GM19099 (cell line): ENCODE data around the gene NTM.

Experiments used
- POLR2A ChIP-seq: IDR thresholded peaks from 3 replicates; pipeline ENCODE4 v1.6.1; 2011; ENCODE audit warnings: low read depth; ENCODE audit not compliant: insufficient read length; ENCODE audit errors: extremely low read depth

Gene NTM

DNA sequence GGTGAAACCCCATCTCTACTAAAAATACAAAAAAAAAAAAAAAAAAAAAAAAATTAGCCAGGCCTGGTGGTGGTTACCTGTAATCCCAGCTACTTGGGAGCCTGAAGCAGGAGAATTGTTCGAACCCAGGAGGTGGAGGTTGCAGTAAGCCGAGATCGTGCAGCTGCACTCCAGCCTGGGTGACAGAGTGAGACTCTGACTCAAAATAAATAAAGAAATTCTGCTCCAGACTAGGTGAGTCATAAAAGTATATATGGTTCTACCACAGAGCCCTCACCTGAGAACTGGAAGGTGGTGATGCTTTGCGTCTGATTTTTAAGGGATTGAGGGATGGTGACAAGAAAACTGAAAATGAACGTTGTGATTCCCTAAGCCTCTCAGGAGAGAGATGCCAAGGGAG, 58.4 kb downstream of the NTM start:
- no peak for TF ChIP-seq POLR2A

DNA sequence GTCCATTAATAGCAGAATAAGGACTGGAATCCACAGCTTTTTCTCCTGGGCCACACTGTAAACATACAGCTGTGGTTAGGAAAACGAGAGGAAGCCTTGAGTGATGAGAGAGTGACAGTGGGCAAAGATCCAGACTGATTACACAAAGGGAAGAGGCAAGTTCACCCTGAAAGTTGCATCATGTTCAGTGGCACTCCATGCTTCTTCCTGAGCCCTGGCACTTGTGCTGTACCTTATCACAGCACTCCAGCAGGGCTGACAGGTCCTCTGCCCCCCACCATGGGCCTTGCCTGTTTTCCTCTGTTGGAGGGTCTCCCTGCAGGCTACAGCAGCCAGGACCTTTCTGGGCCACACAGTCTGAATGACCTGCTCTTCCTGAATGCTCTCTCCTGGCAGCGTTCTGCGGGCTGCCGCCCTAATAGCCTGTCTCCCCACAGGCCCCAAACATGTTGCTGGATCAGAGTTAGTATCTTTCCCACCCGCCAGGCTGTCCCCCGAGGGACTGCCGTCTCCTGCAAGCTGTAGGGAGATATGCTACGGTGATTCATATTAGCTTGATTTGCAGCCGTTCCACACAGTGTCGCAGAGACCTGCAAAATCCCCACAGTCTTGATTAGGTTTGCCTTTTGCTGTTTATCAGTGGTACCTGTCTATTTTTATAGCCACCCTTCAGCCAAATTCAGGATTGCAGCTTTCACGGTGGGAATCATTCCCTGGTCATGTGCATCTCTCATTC, 60.2 kb downstream of the NTM start:
- TF ChIP-seq POLR2A = no peak

DNA sequence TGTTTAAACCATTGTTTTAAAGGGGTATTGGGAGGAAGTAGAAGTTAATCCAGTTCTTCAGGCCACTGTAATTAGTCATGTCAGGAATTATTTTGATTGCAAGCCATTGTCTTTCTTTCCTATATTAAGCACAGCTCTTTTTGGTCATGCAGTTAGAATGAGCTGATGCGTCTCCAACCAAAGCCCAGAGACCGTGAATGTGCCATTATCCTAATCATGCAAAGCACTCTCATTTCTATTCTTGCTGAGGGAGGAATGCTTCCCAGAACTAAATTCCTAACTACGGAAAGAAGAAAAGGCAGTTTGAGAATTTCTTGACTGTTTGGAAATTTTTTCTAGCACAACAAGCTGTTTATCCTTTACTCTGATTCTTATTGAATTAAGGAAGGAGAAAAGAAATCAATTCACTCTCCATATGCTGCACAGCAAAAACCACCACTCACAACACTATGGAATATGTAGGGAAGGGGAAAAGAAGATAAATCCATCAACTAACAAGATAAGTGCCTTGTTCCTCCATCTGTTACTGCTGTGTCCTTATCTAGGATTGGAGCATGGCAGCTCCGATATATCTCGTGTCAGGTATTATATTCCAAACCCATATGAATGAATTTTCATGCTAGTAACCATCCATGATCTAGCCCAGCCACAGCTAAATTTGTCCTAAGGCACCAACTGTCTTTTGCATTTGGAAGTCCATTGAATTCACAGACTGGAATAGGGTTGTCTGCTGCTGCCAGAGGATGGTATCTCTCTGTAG, 70.8 kb downstream of the NTM start:
- TF ChIP-seq POLR2A = no peak

DNA sequence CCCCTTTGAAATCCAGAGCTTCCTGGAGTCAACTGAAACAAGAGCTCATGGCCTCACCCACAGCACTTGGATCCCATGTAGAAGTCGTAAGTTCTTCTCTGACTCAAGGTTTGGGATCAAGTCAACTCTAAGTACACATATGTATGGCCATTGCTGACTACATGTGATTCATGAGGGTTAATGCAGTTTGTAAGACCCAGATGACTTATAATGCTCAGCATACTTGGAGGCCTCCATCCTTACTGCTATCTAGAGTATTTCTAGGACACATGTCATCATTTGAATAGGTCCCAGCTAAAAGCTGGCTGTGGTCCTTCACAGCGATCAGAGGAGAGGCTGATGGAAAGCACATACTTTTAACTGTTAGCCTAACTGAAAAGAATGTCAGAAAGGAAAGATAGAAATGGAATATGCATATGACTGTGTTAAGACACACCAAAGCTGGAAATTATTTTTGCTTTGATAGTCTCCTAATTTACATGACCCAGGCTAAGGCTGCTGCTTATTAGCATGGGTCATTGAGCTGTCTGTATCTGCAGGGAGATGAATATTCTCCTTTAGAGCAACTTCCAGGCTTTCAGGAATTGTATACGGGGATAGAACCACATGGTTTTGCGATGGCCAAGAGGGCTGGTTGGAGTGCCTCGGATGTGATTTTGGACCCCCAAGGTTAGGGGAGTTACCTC, 76.3 kb downstream of the NTM start:
- no peak for TF ChIP-seq POLR2A

DNA sequence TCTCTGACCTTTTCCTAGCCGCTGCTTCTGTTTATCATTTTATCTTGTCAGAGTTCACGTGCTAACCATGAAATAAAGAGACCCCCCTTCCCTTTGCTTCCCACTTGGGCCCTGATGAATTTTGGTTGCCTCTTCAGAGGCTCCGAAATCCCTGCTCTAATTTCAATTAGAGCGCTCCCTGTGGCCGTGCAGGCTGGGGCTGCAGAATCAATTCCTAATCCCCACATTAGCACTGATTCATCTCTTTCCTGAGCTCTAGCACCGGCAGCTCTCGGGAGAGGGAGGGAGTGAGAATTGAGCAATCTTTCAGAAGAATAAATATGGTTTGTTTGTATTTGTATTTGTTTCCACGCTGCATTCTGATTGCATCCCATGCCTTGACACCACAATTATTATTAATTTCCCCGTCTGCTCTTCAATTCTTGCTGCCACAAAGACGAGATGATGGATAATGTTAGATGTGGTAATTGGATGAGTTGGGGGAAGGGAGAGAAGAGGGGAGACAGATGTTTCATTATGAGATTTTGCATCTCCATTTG, 76.9 kb downstream of the NTM start:
- no peak for TF ChIP-seq POLR2A

DNA sequence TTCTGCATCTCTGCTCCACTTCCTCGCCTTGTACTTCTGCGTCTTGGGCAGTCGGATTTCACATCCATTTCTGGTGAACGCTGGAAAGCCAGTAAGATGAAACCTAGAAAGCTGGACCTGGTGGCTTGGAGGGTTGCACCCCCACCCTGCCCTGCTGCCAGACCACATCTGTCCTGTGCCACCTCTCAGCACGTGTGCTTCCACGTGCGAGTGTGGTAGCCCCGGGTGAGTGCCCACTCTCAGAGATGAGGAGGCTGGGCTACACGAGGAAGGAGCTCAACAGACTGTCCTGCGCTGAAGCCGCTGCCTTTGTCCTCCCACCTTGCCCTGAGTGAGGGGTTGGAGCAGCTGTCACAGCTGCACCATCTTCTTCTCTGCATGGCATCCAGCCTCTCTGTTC, 77.5 kb downstream of the NTM start:
- no peak for TF ChIP-seq POLR2A

DNA sequence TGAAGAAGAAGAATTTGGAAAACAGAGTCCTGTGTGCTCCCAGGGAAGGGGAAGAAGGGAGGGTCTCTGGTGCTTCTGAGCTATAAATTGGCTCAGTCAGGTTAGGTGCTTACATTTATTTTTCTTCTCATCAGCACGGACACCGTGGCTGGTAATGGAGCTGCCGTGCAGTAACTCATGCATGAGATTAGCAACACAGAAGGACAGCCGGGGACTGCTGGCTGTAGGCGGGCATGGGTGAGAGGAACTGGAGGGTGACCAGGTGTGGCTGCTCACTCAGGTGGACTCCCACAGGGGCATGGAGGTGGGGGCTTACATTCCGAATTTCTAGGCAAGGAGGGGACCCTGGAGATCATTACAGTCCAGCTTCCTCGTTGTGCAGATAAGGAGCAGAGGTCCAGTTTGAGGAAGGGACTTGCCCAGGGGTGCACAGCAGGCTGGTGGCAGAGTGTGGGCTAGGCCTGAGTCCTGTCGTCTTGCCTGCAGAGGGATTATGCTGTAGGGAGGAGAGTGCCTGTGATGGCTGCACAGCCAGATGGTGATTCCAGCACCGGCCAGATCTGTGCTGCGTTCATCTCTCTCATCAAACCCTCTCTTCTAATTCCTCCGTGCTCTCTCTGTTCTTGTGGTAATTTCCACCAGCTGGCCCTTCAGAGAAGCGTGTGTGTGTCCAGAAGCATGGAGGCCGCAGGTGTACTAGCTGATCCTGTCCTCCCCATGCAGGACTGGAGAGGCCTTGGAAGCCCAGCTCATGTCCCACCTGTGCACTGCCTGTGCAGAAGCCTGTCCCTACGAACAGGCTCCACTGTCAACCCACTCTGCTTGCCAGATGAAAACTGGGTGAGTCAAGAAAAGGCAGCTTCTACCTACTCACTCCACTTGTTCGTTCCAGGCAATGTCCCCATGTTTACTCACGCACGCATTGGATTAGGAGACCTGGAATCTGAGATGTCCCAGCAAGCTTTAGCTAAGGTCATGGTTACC, 78.9 kb downstream of the NTM start:
- TF ChIP-seq POLR2A = no peak

DNA sequence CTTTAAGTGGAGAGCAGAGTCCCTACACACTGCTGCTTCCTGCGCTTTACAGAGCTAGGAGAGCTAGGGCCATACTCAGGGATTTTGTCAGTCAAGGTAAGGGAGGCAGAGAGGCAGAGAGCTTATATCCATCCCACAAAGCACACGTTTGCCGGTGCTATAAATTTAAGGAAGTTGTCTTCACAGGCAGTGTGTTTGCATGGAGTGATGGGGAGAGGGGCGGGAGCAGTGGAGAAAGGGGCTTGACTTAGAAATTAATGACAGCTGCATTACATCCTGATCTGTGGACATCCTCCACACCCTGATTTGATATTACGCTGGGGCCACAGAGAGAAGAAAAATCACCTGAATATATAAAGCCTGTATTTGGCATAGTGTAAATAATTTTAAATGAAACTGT, 84.1 kb downstream of the NTM start:
- TF ChIP-seq POLR2A = no peak

DNA sequence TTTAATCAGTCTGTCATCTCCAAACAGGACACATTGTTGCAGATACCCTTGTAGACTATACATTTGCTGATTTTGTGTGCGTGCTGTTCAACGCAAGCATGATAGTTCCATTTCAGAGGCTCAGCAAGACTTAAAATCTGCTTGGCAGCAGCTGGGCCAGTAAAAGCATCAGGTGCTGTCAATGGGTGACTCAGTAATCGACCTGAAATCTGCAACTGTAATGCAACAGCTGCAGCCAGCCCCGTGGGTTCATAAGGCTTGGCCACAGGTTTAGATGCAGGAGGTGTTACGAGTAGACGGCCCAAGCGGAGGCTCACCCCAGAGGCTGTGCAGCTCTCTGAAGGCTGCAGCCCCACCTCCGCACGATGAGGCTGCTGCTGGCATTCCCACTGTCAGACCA, 84.6 kb downstream of the NTM start:
- no peak for TF ChIP-seq POLR2A

DNA sequence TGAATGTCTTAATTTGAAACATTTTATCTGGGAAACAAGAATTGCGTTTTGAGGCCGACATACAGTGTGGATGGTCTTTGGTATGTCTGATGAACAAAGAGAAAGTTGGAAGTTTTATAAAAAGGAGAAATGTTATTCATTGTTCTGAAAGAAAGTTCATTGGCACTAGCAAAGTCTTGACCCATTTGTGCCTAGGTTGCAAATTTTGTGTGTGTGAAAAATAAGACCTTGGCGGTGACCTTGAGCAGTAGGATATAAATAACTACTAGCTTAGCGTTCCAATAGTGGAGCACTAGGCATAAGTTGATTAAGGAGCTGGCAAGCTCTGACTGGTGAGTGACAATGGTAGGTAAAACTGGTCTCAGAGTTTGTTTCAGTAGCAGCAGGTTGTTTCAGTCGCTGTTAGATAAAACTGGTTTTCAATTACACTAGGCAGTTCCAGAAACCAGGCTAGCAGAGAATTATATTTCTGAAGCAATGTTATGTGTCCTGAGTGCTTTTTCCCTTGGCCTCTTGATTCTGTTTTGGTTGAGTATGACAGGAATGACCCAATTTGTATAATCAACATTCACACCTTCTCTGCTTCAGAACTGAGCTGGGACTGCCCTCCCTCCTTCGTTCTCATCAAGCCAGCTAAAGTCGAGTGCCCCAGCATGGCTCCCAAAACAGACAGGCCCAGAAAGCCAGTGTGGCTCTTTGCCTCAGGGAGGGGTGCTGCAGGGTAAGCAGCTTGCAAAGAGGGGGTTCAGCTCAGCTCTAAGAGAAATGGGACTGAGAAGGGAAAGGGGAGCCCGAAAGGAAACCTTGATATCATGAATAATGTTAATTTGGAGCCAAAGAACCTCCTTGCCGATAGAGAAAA, 85.7 kb downstream of the NTM start:
- no peak for TF ChIP-seq POLR2A

DNA sequence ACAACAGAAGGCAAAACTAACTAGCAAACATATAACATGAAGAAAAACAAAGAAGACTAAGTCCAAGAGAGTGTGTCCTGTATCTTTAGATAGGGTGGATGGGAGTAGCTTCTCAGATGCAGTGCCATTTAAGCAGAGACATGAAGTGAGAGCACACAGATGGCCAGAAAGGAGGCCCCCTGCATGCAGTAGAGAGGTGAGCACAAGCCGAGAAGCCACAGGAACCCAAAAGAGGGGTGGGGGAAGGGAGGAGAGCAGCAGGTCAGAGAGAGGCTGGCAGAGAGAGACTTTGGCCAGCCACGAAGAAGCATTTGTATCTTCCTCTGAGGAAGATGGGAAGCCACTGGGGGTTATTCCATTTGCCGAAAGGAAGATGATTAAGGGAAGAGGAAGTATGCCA, 86.7 kb downstream of the NTM start:
- no peak for TF ChIP-seq POLR2A

DNA sequence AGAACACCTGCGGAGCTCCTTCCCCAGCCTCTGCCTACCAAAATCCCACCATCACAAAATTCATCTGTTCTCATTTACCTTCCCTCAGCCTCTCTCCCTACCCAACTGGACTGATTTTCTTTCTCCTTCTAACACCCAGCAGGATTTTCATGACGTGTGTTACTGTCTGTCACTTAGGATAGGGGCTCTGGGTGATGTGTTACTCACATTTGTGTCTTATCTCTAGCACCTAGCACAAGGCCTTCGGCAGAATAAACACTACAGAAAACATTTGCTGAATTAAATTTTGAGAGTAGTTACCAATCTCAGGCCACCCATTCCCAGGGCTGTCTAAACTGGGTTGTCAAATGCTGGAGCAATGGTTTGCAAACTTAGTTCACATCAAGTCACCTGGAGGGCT, 88.0 kb downstream of the NTM start:
- no peak for TF ChIP-seq POLR2A

DNA sequence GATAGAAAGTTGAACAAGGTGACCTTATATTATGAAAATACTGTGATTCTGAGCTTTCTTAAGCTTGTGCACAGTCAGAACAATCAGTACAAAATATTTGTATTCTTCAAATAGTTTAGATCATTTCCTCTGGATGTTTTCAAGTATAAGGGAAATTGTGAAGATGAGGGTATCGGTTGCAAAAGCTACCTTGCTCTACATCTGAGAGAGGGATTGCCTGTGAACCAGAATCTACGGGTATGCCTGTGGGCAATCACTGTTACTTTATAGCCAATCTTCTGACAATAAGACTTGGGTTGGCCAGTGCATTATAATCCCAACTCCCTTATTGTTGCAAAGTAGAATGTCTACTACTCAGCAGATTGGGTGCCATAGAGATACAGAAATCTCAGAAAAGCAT, 90.5 kb downstream of the NTM start:
- no peak for TF ChIP-seq POLR2A

DNA sequence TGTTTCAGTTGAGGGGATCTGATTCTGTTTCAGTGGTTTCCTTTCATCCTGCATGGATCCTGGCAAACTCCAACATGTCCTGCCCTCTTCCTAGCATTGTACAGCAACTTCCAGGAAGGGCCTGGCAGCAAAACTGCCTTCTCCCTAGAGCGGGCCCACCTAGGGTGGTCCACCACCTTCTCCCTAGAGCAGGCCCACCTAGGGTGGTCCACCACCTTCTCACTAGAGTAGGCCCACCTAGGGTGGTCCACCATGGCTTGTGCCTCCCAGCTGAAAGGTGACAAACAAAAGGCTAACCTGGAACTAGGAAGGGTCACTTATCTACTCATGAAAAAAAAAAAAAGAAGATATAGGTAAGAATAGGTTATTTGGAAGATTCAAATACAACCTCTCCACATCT, 92.2 kb downstream of the NTM start:
- TF ChIP-seq POLR2A = no peak

DNA sequence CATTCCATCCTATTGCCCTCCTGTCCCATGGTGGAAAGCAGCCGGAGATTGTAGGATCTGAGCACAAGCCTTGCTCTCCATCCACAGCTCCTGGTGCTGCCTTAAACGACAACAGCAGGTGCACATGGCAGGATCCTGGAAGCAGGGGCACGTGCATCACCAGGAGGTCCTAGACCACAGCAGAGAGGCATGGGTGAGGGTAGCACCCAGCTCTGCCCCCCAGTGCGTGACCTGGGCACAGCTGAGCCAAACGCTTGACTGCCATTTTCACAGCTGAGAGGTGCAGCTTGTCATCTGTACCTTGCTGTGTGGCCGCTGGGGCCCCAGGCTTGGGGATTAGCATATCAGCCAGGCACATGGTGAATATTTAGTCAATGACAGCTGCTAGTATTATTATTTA, 92.7 kb downstream of the NTM start:
- TF ChIP-seq POLR2A = no peak
